Measurements from ENCODE around the gene FOXP2. TPM values are rescaled to one million over a fixed set of nuclear protein-coding genes. Genes with fewer than 3 reads are reported as not detected.

FOXP2 gene
- total RNA-seq, 1 experiment from 2014 or later = not detected

- POLR2A ChIA-PET = no interaction called here
- Histone ChIP-seq H3K4me3 (ENCODE audit: low read depth, low read length) (no peak overlapping the region), H3K27me3 (replicated peaks; ENCODE audit: control insufficient read depth, insufficient read depth, low read length) (no peaks in the 10 kb centered on the region), H3K4me1 (no peaks in the 10 kb centered on the region), H3K9me3 (no peaks in the 10 kb centered on the region), H3K36me3 (ENCODE audit: control insufficient read depth, insufficient read depth, low read length) (no peaks in the 10 kb centered on the region)
- Mint-ChIP-seq H3K4me1 (ENCODE audit: low read depth, unreplicated experiment) (no peaks in the 10 kb centered on the region), H3K9me3 (ENCODE audit: unreplicated experiment) (no peaks in the 10 kb centered on the region), H3K27me3 (ENCODE audit: insufficient read depth, unreplicated experiment) (no peaks in the 10 kb centered on the region), H3K36me3 (ENCODE audit: insufficient read depth, unreplicated experiment) (no peaks in the 10 kb centered on the region), H3K27ac (ENCODE audit: unreplicated experiment) (no peak overlapping the region), H3K4me3 (ENCODE audit: unreplicated experiment) (no peak overlapping the region)
- CTCF ChIA-PET = no interaction called here
- intact Hi-C loops (cut with micrococcal nuclease; ENCODE audit: unreplicated experiment) = no loop called here
- DNase-seq = no peak
- peak in 1 of 2 experiments; percentile 41 for TF ChIP-seq CTCF (IDR thresholded peaks at IDR 0.05; ENCODE audit: insufficient read depth in 1 of 2, low read depth in 1 of 2, low read length in 1 of 2, severe bottlenecking in 1 of 2, unreplicated experiment in 1 of 2)
- BruUV-seq (replicated peaks) = no TSS peak
Measured at GRCh38 chr7:114422507-114423501, 8.2 kb downstream of the FOXP2 start.

DNA sequence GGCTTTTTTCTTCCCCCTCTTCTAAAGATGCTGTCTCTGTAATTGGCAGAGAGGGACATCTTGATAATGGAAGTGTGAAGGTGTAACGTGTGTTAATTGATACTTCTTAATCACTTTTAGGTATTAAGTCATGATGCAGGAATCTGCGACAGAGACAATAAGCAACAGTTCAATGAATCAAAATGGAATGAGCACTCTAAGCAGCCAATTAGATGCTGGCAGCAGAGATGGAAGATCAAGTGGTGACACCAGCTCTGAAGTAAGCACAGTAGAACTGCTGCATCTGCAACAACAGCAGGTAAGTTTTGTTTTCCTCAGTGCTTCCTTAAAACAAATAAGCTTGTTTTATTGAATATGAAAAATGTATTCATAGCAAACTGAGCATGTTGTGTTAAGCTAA is 11.8 kb downstream of the FOXP2 start:
- Histone ChIP-seq H3K36me3 (ENCODE audit: control insufficient read depth, insufficient read depth, low read length) (no peaks in the 10 kb centered on the region), H3K4me3 (ENCODE audit: low read depth, low read length) (no peak overlapping the region), H3K9me3 (no peaks in the 10 kb centered on the region), H3K4me1 (no peaks in the 10 kb centered on the region), H3K27me3 (replicated peaks; ENCODE audit: control insufficient read depth, insufficient read depth, low read length) (no peaks in the 10 kb centered on the region)
- intact Hi-C loops (cut with micrococcal nuclease; ENCODE audit: unreplicated experiment) = no loop called here
- ChIA-PET POLR2A (no interaction called here), CTCF (interaction anchor here (0.7 to 1.3 kb wide), 3 partner anchors 23 to 237 kb away, joined by 3 to 15 read pairs (median 6); no protein-coding TSS in a partner anchor)
- no peak for TF ChIP-seq CTCF (IDR thresholded peaks at IDR 0.05; ENCODE audit: insufficient read depth in 1 of 2, low read depth in 1 of 2, low read length in 1 of 2, severe bottlenecking in 1 of 2, unreplicated experiment in 1 of 2)
- Mint-ChIP-seq H3K27ac (ENCODE audit: unreplicated experiment) (no peak overlapping the region), H3K27me3 (ENCODE audit: insufficient read depth, unreplicated experiment) (no peaks in the 10 kb centered on the region), H3K4me3 (ENCODE audit: unreplicated experiment) (no peak overlapping the region), H3K36me3 (ENCODE audit: insufficient read depth, unreplicated experiment) (no peaks in the 10 kb centered on the region), H3K4me1 (ENCODE audit: low read depth, unreplicated experiment) (no peaks in the 10 kb centered on the region), H3K9me3 (ENCODE audit: unreplicated experiment) (no peaks in the 10 kb centered on the region)
- no TSS peak for BruUV-seq (replicated peaks)
- no peak for DNase-seq

DNA sequence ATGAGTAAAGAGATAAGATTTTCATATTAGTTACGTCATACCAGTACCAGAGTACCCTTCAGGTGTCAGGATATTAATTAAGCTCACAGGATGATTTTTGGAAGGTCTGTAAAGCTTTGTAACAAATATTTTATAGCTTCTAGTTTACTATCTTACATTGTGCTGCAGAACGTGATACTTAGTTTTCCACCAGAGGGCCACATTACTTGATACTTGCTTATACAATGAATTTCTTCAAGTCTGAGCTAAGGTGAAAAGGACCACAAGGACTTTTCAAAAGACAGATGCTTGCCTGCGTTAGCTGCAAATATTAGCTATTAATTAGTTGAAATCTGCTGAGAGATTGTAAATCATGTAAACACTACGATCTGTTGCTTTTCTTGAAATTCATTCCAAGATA is 12.2 kb downstream of the FOXP2 start:
- ChIA-PET POLR2A (no interaction called here), CTCF (interaction anchor here (0.7 to 1.3 kb wide), 3 partner anchors 24 to 237 kb away, joined by 3 to 15 read pairs (median 6); no protein-coding TSS in a partner anchor)
- no peak overlapping the region for H3K27ac Mint-ChIP-seq (ENCODE audit: unreplicated experiment)
- no peak for DNase-seq
- no peaks in the 10 kb centered on the region for H3K9me3 Mint-ChIP-seq (ENCODE audit: unreplicated experiment)
- Histone ChIP-seq H3K4me3 (ENCODE audit: low read depth, low read length) (no peak overlapping the region), H3K27me3 (replicated peaks; ENCODE audit: control insufficient read depth, insufficient read depth, low read length) (no peaks in the 10 kb centered on the region), H3K4me1 (no peaks in the 10 kb centered on the region), H3K9me3 (no peaks in the 10 kb centered on the region), H3K36me3 (ENCODE audit: control insufficient read depth, insufficient read depth, low read length) (no peaks in the 10 kb centered on the region)
- no peaks in the 10 kb centered on the region for H3K36me3 Mint-ChIP-seq (ENCODE audit: insufficient read depth, unreplicated experiment)
- no peaks in the 10 kb centered on the region for H3K4me1 Mint-ChIP-seq (ENCODE audit: low read depth, unreplicated experiment)
- H3K27me3 Mint-ChIP-seq (ENCODE audit: insufficient read depth, unreplicated experiment) = no peaks in the 10 kb centered on the region
- TF ChIP-seq CTCF (IDR thresholded peaks at IDR 0.05; ENCODE audit: insufficient read depth in 1 of 2, low read depth in 1 of 2, low read length in 1 of 2, severe bottlenecking in 1 of 2, unreplicated experiment in 1 of 2) = peak in 1 of 2 experiments; percentile 11
- no peak overlapping the region for H3K4me3 Mint-ChIP-seq (ENCODE audit: unreplicated experiment)
- intact Hi-C loops (cut with micrococcal nuclease; ENCODE audit: unreplicated experiment) = loop anchor here (1.0 kb wide), 1 partner anchor 236 kb away; no protein-coding TSS in a partner anchor
- BruUV-seq (replicated peaks) = no TSS peak

Data from Caco-2 (cell line).